Measurements from ENCODE around the gene EIF3A. TPM values are rescaled to one million over a fixed set of nuclear protein-coding genes. Genes with fewer than 3 reads are reported as not detected.

Gene EIF3A, protein sequence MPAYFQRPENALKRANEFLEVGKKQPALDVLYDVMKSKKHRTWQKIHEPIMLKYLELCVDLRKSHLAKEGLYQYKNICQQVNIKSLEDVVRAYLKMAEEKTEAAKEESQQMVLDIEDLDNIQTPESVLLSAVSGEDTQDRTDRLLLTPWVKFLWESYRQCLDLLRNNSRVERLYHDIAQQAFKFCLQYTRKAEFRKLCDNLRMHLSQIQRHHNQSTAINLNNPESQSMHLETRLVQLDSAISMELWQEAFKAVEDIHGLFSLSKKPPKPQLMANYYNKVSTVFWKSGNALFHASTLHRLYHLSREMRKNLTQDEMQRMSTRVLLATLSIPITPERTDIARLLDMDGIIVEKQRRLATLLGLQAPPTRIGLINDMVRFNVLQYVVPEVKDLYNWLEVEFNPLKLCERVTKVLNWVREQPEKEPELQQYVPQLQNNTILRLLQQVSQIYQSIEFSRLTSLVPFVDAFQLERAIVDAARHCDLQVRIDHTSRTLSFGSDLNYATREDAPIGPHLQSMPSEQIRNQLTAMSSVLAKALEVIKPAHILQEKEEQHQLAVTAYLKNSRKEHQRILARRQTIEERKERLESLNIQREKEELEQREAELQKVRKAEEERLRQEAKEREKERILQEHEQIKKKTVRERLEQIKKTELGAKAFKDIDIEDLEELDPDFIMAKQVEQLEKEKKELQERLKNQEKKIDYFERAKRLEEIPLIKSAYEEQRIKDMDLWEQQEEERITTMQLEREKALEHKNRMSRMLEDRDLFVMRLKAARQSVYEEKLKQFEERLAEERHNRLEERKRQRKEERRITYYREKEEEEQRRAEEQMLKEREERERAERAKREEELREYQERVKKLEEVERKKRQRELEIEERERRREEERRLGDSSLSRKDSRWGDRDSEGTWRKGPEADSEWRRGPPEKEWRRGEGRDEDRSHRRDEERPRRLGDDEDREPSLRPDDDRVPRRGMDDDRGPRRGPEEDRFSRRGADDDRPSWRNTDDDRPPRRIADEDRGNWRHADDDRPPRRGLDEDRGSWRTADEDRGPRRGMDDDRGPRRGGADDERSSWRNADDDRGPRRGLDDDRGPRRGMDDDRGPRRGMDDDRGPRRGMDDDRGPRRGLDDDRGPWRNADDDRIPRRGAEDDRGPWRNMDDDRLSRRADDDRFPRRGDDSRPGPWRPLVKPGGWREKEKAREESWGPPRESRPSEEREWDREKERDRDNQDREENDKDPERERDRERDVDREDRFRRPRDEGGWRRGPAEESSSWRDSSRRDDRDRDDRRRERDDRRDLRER (N-terminal part only)
- 122 and 156 TPM in 2 replicates for total RNA-seq

DNA sequence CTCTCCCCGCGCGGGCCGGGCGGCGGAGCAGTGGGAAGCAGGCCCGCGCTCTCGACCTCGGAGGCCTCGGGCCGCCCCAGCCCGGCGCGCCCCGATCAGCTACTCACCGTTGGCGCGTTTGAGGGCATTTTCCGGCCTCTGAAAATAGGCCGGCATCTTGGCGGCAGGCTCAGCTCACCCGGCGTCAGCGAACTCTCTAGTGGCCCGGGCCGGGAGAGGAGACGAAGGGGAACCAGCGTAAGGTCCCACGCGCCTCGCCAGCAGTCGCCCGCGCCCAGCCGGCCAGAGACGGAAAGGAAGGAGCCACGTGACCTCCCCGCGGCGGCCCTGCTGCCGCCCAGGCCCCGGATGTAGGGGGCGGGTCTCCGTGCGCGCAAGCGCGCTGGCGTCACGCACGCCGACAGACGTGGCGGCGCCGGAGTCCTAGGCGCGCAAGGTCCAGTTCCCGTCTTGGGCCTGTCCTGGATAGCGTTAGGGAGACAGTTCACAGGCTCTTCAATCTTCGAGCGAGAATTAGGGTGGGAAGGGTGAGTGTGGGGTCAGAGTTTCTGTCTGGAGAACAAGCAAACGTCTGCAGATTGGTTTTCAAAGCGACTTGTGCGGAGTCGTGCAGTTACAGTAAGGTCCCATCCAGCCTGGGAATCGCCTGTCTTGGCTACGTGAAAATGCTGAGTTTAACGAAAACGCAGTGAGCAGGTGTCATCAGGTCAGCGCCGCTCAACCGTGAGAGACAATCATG, at the start of gene EIF3A:
Gene EIF3A, minus strand, starts transcription at position 297 of the 739 bp plus-strand sequence. Its CDS starts 141 bp downstream, at position 156.

GRCh38 chr10:119103903-119104653, 23.5 kb upstream of the EIF3A start, which contains the start of gene DENND10:
Gene DENND10 (plus strand): TSS chr10:119104113. CDS start chr10:119104143, 30 bp downstream.

DNA sequence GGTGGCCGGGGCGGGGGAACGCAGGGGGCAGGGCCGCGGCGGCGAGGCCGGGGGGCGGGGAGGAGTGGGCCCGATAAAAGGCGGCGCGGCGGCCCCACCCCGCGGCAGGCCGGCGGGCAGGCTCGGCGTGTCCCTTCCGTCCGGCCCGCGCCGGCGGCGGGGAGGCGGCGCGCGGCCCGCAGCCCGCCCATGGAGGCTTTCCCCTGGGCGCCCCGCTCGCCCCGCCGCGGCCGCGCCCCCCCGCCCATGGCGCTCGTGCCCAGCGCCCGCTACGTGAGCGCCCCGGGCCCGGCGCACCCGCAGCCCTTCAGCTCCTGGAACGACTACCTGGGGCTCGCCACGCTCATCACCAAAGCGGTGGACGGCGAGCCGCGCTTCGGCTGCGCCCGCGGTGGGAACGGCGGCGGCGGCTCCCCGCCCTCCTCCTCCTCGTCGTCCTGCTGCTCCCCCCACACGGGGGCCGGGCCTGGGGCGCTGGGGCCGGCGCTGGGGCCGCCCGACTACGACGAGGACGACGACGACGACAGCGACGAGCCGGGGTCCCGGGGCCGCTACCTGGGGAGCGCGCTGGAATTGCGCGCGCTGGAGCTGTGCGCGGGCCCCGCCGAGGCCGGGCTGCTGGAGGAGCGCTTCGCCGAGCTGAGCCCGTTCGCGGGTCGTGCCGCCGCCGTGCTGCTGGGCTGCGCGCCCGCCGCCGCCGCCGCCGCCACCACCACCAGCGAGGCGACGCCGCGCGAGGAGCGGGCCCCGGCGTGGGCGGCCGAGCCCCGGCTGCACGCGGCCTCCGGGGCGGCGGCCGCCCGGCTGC, 50.8 kb downstream of the EIF3A start, which contains the start of gene NANOS1:
Gene NANOS1, plus strand, starts transcription at position 102 of the 808 bp plus-strand sequence. Its CDS starts 88 bp downstream, at position 190.

Other genes starting within 250 kb of the EIF3A start
- 0.28 and 0.96 TPM in 2 replicates for gene NANOS1, start 51.1 kb downstream of the EIF3A start, total RNA-seq
- 43.7 and 109 TPM in 2 replicates for gene DENND10, start 23.3 kb upstream of the EIF3A start, total RNA-seq
- gene SFXN4, start 84.9 kb upstream of the EIF3A start, total RNA-seq = 14.9 and 25.1 TPM in 2 replicates
- 235 and 275 TPM in 2 replicates for gene PRDX3, start 98.0 kb upstream of the EIF3A start, total RNA-seq
- gene GRK5, start 126.8 kb upstream of the EIF3A start, total RNA-seq = 39.9 and 60.9 TPM in 2 replicates

Data from regular cardiac myocyte (primary cell).